HG03095 (cell line): Measurements from ENCODE around the gene CLMN.

Experiments
- ATAC-seq: cut with Tn5 transposase; IDR thresholded peaks from one replicate; pipeline ENCODE4 v1.9.1; 2021; ENCODE audit warnings: moderate library complexity; ENCODE audit not compliant: unreplicated experiment

Gene CLMN

GRCh38 chr14:95174184-95174792, 145.4 kb downstream of the CLMN start:
- ATAC-seq, result no peak

GRCh38 chr14:95173518-95173917, 146.2 kb downstream of the CLMN start:
- no peak for ATAC-seq

- ATAC-seq, result no peak
These were observed 152.5 kb downstream of the CLMN start for GRCh38 chr14:95167177-95167576.

GRCh38 chr14:95165517-95165916, 154.2 kb downstream of the CLMN start:
- no peak for ATAC-seq

GRCh38 chr14:95164506-95164905, 155.2 kb downstream of the CLMN start:
- ATAC-seq, result no peak

DNA sequence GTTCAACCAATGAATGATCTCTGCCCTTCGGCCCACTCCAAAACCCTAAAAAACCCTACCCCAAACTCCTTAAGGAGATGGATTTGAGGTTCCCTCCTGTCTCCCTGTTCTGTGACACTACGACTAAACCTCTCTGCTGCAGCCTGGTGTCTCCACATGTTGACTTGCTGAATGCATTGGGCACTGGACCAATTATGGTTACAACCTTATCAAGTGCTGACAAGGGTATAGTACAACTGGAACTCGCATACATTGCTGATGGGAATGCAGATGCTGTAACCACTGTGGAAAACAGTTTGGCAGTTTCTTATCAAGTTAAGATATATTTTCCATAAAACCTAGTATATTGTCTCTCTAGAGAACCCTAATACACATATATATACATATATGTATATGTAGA, 156.0 kb downstream of the CLMN start:
- no peak for ATAC-seq

GRCh38 chr14:95163132-95163531, 156.6 kb downstream of the CLMN start:
- no peak for ATAC-seq

- ATAC-seq, result no peak
These were observed 157.1 kb downstream of the CLMN start for GRCh38 chr14:95162641-95163040.

DNA sequence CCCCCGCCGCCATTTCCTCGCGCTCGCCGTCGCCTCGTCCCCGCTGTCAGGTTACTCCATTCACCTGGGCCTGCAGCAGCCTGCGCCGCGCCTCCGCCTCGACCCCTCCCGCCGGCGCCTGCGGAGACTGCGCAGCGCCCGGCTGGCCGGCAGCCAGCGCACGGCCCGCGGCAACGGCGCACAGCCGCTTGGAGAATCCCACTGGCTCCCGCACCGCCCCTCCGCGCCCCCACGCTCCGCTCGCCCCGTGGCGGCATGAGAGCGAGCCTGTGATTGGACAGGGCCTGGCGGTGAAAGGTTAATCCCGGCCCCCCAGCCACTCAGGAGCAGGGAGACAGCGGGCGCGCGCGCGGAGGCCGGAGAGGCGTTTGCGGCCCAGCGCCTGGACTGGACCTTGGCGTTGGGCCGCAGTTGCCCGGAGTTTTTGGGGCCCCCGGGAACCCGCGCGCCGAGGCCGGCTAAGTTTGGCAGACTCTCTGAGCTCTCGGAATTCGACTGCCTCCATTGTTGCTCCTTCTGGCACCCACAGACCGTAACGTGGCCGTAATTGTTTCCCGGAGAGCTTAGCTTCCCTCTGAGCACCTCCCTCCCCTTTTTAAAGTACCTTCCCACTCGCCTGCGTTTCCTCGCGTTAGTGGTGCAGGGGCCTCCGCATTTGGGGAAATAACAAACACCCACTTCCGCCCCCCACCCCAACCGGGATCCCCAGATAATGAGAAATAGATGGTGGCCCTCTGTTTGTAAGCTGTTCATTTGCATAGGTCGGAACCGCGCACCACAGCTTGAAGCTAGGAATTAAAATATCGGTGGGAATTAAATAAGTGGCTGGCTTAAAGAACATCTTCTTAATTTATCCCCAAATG, 162.2 kb downstream of the CLMN start, which contains the start of gene DICER1:
DICER1 (minus strand) TSS at position 203 of the 863 bp plus-strand sequence. CDS start 24,071 bp downstream, outside the sequence.
- ATAC-seq, result peak; percentile 70

GRCh38 chr14:95157048-95157326, 162.7 kb downstream of the CLMN start:
- ATAC-seq, result peak; percentile 35

DNA sequence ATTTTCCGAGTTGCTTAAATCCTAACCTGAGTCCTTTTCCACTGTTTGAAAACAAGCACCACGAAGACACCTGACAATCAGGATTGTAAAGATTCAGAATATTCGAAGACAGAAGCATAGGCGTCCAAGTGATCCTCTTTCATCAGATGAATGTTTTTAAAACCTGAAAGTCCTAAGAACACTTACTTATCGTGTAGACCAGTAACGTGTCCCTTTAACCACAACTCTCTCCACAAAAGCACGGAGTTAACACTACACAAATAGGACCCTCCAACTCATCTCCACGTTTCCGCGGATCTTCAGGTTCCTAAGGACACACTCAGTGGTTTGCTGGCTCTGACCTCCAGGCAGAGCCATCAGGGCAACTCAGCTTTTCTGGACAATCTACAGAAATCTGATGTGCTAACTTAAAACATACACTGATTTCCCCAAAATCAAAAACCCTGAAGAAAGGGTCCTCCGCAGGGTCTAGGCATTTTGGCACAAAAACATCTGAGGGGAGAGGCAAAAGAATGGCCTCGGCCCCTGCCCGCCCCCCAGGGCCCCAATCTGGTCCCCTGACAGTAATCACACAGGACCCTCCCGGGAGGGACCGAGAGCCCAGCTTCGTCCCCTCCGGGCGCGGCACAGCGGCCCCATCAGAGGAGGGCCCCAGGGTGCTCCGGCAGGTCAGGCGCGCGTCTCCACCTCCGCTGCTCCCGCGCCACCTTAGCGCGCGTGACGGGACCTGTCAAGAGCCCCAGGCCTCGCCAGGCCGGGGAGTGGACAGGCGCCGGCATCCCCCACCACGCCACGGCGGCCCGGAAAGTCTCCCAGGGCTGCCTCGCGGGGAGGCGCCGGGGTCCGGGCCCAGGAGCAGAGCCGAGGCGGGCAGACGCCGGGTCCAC, 163.3 kb downstream of the CLMN start:
- ATAC-seq, result peak; percentile 24

DNA sequence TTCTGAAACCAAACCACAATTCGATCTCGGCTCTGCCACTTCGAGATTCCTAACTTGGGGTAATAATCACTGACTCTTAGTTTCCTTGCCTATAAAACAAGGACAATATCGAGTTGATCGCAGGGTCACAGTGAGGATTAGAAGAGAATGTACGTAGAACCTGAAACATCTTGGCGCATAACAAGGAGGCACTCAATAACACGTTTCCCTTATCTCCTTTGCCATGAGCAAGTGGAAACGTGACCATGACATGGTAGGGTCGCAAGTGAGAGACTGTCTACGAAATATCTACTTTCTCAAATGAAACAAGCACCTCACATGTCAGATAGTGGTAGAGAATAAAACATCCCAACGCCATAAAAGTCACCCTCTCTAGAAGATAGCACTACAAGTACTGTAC, 164.7 kb downstream of the CLMN start:
- ATAC-seq, result no peak

GRCh38 chr14:95153866-95154265, 165.8 kb downstream of the CLMN start:
- no peak for ATAC-seq

DNA sequence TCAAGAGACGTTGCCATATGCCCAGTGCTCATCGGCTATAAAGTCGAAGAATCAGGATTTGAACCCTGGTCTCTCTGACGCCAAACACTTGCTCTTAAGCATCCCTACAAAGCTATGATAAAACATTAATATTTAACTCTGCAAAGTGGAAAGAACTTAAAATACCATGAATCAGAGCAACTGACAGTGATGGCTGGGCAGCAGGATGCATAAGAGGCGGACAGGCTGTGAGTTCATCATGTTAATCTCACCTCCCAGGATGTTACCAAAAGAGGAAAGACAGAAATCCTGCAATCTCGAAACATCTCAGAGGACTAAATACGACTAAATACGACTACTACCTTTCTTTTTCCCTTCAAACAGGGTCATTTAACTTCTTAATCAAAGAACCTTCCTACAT, 168.1 kb downstream of the CLMN start:
- ATAC-seq, result no peak

GRCh38 chr14:95150910-95151309, 168.8 kb downstream of the CLMN start:
- no peak for ATAC-seq

DNA sequence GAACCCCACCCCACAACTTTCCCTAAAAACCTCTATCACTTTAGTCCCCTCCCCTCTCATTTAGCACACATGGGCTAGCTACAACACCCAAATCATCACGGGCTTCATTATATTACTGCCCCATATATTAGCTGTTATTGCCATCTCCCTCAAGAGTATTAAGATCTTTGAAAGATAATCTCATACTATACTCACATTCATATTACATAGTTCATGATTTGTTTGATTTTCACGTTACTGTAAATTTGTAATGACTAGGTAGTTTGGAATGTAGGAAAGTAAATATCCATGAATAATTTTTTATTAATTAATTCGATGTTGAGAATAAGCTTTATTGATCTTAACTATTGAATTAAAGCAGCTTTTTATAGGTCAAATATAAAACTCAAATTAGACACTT, 170.3 kb downstream of the CLMN start:
- ATAC-seq, result no peak

- no peak for ATAC-seq
These were observed 172.1 kb downstream of the CLMN start for GRCh38 chr14:95147597-95147996.

DNA sequence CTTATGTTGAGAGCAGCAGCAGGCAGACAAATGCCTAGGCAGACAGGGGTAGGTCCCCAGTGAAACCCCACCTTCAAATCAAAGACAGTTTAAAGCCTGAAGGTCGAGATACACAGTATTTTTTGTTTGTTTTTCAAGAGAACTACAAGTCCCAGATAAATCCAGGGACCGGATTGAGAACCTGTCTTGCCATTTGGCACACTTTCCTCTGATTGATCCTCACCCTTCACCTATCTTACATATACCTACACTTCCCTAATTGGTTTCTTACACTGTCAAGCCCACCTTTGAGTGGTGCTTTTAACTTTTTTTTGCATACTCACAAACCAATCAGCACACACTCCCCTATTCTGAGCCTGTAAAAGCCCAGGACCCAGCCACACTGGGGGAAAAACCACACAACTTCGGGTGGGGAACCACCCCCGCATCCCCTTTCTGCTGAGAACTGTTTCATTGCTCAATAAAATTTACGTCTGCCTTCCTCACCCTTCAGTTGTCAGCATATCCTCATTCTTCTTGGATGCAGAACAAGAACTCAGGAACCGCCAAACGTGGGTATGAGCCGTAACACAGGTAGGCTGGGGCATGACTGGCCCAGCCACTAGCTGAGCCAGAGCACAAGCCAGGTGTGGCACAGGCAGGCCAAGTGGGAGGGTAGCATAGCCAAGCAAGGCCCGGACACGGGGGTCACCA, 173.5 kb downstream of the CLMN start:
- ATAC-seq, result no peak

DNA sequence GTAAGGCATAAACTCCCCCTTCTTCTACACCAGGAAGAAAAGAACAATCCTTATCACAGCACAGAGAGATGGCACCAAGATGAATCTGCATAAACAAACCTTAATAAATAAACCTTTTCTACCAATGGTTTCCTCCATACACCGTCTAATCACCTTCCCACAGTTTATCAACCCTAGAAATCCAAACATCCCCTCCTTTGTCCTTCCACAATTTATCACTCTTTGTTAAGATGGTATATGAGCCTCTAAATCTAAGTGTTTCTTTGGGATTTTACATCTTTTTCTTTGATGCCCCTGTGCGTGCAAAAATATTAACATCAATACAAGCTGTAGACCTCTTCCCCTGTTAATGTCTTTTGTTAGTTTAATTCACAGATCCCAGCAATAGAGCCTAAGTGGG, 174.9 kb downstream of the CLMN start:
- no peak for ATAC-seq

- ATAC-seq, result peak; percentile 61
These were observed 175.7 kb downstream of the CLMN start for GRCh38 chr14:95143808-95144620.
